Breast epithelium (tissue), 3 donors: ENCODE measurements around the gene PPCDC.

Source experiments
- CTCF ChIP-seq, 3 donors: fragments of 450-650 bp; IDR thresholded peaks; one replicate each; pipeline ENCODE4 v1.5.1; 2016 to 2017; ENCODE audit warnings: antibody characterized with exemption in 3 of 3, mild to moderate bottlenecking in 3 of 3, moderate library complexity in 3 of 3
- POLR2A ChIP-seq: fragments of 450-650 bp; IDR thresholded peaks from one replicate; pipeline ENCODE4 v1.6.1; 2016; ENCODE audit warnings: antibody characterized with exemption, mild to moderate bottlenecking, moderate library complexity
- POLR2AphosphoS5 ChIP-seq, 3 donors: sonication (generic); formaldehyde crosslinking; IDR thresholded peaks; one replicate each; pipeline ENCODE4 v1.6.1; 2017; ENCODE audit warnings: antibody characterized with exemption in 3 of 3

DNA sequence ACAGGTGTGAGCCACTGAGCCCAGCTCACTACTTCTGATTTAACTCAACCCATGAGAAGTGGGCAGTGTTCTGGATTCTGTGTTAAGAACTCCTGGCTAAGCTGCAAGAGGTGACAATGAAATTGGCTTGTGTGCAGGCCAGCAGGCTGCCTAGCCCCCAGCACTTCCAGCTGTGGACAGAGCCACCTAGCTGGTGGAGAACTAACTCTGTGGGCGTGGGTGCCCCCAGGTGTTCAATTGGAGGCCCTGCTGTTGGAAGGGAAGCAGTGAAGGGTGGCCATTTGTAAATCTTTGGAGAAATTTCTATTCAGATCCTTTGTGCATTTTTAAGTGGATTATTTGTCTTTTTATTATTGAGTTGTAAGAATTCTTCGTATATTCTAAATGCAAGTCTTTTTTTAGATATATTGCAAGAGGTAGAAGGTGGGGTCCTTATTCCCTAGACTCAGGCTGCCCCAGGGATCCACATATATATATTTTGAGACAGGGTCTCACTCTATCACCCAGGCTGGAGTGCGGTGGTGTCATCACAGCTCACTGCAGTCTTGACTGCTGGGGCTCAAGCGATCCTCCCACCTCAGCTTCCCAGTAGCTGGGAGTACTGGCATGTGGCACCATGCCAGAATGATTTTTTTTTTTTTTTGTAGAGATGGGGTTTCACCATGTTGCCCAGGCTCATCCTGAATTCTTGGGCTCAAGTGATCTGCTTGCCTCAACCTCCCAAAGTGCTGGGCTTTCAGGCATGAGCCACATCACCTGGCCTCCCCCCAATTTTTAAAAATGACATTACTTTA lies 35.2 kb upstream of the PPCDC start:
- TF ChIP-seq POLR2A (no peak), CTCF (IDR thresholded peaks at IDR 0.05) (no peak), POLR2AphosphoS5 (IDR thresholded peaks at IDR 0.05) (no peak)
